Smooth muscle cell (in vitro differentiated cells): ENCODE data around the gene CRISPLD2. TPM values are rescaled to one million over a fixed set of nuclear protein-coding genes. Genes with fewer than 3 reads are reported as not detected.
A peak's percentile ranks its signal among the peaks of the same experiment; 100 is the strongest.

Experiments
- DNase-seq: peaks from one replicate; lab custom pipeline; 2025; ENCODE audit not compliant: unreplicated experiment; lab: John Stamatoyannopoulos, UW
- H2AFZ ChIP-seq: fragments of 200-600 bp; sonication (generic); 2 replicates; pipeline ENCODE4 v1.6.0; 2016; ENCODE audit warnings: antibody characterized with exemption, low read depth, mild to moderate bottlenecking
- H3F3A ChIP-seq: fragments of 200-600 bp; sonication (generic); 2 replicates; pipeline ENCODE4 v1.6.0; 2017; ENCODE audit warnings: antibody characterized with exemption, low read depth
- H3K27ac ChIP-seq: fragments of 200-600 bp; sonication (generic); 2 replicates; pipeline ENCODE4 v1.5.1; 2016; ENCODE audit warnings: low read depth, mild to moderate bottlenecking
- H3K27me3 ChIP-seq: fragments of 200-600 bp; sonication (generic); 2 replicates; pipeline ENCODE4 v1.6.1; 2016; ENCODE audit warnings: low read depth, mild to moderate bottlenecking
- H3K36me3 ChIP-seq: fragments of 200-600 bp; sonication (generic); 2 replicates; pipeline ENCODE4 v1.5.1; 2016; ENCODE audit warnings: low read depth
- H3K4me1 ChIP-seq: fragments of 200-600 bp; sonication (generic); 2 replicates; pipeline ENCODE4 v1.5.1; 2016; ENCODE audit warnings: low read depth
- H3K4me2 ChIP-seq: fragments of 200-600 bp; sonication (generic); 2 replicates; pipeline ENCODE4 v1.6.0; 2016; ENCODE audit warnings: mild to moderate bottlenecking
- H3K4me3 ChIP-seq: fragments of 200-600 bp; sonication (generic); 2 replicates; pipeline ENCODE4 v1.5.1; 2016; ENCODE audit warnings: mild to moderate bottlenecking
- H3K79me2 ChIP-seq: fragments of 200-600 bp; sonication (generic); 2 replicates; pipeline ENCODE4 v1.6.0; 2016; ENCODE audit warnings: low read depth, mild to moderate bottlenecking
- H3K9ac ChIP-seq: fragments of 200-600 bp; sonication (generic); 2 replicates; pipeline ENCODE4 v1.6.0; 2016; ENCODE audit warnings: low read depth
- H3K9me3 ChIP-seq: fragments of 200-600 bp; sonication (generic); replicated peaks from 2 replicates; pipeline ENCODE4 v1.5.1; 2016; ENCODE audit warnings: low read depth
- H4K20me1 ChIP-seq: fragments of 200-600 bp; sonication (generic); 2 replicates; pipeline ENCODE4 v1.6.0; 2016; ENCODE audit warnings: low read depth
- WGBS: methylation state at CpG from one replicate; pipeline ENCODE4 v1.1.7; 2016; ENCODE audit warnings: low lambda C conversion rate; 5-methylcytosine and 5-hydroxymethylcytosine counted together
- polyA plus RNA-seq: library from polyadenylated mRNA; unstranded; fragments of >200 nt; fragmentation: Nextera tagmentation; extraction: Ambion mirVana; gene quantifications from 2 replicates; pipeline ENCODE4 v1.2.1, GENCODE V29; 2016
- total RNA-seq: library from RNA; depleted of rRNA; stranded (reverse); fragments of >200 nt; gene quantifications from 2 replicates; pipeline ENCODE4 v1.2.3, GENCODE V29; 2014
- TF ChIP-seq, protein P1 (sequence below): fragments of 200-600 bp; sonication (generic); IDR thresholded peaks from 2 replicates; pipeline ENCODE4 v1.5.1; 2017; ENCODE audit warnings: borderline replicate concordance, mild to moderate bottlenecking, antibody characterized with exemption; ENCODE audit not compliant: insufficient read depth, poor library complexity, severe bottlenecking

CRISPLD2 gene
- total and polyA plus RNA-seq, 2 experiments from 2014 or later = 63.1 to 105 TPM

DNA sequence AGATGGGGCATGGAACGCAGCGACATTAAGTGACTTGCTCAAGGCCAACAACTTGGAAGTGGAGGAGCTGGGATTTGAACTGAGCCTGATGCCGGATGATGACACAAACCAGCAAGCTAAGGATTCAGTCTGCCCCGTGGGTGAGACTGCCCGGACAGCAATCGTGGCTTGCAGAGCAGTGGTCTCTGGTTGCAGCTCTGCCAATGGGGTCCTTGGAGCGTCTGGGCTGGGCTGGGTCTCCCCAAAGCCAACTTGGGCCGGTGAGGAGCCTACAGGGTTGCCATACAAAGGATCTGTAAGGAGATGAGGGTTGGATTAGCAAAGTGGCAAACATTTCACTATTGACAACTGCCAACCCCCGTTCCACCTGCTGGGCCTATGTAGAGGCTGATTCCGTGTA lies 2.6 kb upstream of the CRISPLD2 start:
- Histone ChIP-seq H3K9ac (no peak overlapping the region), H3K36me3 (no peaks in the 10 kb centered on the region), H4K20me1 (peaks cover 23% of the 10 kb centered on the region), H3K4me2 (no peak overlapping the region), H3F3A (peaks cover 6% of the 10 kb centered on the region), H2AFZ (no peak overlapping the region), H3K4me1 (no peaks in the 10 kb centered on the region), H3K9me3 (no peaks in the 10 kb centered on the region), H3K79me2 (peaks cover 24% of the 10 kb centered on the region), H3K27me3 (no peaks in the 10 kb centered on the region), H3K4me3 (no peak overlapping the region), H3K27ac (no peak overlapping the region)
- 94% methylated on average over 10 of the region's 10 CpGs for WGBS
- TF ChIP-seq, protein P1, sequence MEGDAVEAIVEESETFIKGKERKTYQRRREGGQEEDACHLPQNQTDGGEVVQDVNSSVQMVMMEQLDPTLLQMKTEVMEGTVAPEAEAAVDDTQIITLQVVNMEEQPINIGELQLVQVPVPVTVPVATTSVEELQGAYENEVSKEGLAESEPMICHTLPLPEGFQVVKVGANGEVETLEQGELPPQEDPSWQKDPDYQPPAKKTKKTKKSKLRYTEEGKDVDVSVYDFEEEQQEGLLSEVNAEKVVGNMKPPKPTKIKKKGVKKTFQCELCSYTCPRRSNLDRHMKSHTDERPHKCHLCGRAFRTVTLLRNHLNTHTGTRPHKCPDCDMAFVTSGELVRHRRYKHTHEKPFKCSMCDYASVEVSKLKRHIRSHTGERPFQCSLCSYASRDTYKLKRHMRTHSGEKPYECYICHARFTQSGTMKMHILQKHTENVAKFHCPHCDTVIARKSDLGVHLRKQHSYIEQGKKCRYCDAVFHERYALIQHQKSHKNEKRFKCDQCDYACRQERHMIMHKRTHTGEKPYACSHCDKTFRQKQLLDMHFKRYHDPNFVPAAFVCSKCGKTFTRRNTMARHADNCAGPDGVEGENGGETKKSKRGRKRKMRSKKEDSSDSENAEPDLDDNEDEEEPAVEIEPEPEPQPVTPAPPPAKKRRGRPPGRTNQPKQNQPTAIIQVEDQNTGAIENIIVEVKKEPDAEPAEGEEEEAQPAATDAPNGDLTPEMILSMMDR = no peak
- no peak for DNase-seq

DNA sequence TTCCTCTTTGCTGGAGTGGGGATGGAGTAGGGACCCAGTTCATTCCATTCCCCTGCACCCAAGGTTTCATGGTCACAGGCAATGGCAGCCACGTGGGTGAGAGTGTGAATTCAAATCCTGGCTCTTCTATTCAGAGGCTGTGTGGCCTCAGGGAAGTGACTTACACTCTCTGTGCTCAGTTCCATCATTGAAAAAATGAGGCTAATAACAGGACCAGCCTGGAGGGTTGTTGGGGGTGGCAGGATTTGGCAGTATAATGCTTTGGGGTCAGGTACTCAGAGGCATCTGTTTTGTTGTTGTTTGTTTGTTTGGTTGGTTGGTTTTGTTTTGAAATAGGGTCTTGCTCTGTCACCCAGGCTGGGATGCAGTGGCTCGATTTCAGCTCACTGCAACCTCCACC lies 2.2 kb upstream of the CRISPLD2 start:
- Histone ChIP-seq H3K9me3 (no peaks in the 10 kb centered on the region), H3K36me3 (no peaks in the 10 kb centered on the region), H2AFZ (no peak overlapping the region), H3K4me2 (no peak overlapping the region), H3K27me3 (no peaks in the 10 kb centered on the region), H3K9ac (no peak overlapping the region), H3F3A (peaks cover 6% of the 10 kb centered on the region), H3K4me1 (no peaks in the 10 kb centered on the region), H3K27ac (no peak overlapping the region), H4K20me1 (peaks cover 23% of the 10 kb centered on the region), H3K79me2 (peaks cover 28% of the 10 kb centered on the region), H3K4me3 (no peak overlapping the region)
- DNase-seq = no peak
- 73% methylated on average over 2 of the region's 2 CpGs for WGBS
- TF ChIP-seq, protein P1 = no peak

DNA sequence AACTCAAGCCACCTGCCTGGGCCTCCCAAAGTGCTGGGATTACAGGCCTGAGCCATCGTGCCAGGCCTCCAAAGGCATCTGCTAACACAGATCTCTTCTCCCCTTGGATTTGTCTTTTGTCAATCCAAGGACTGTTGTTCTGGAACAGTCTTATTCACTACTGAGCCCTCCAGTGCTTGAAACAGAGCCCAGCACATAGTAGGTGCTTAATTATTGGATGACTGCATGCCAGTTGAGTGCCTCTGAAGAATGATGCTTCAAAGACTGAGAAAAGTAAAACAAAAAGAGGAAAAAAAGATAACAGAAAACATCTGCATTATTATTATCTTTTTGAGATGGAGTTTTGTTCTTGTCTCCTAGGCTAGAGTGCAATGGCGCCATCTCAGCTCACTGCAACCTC lies 1.7 kb upstream of the CRISPLD2 start:
- peaks cover 6% of the 10 kb centered on the region for H3F3A ChIP-seq
- peaks cover 27% of the 10 kb centered on the region for H4K20me1 ChIP-seq
- no peaks in the 10 kb centered on the region for H3K4me1 ChIP-seq
- no peak overlapping the region for H3K4me2 ChIP-seq
- H3K9me3 ChIP-seq = no peaks in the 10 kb centered on the region
- H3K27me3 ChIP-seq = no peaks in the 10 kb centered on the region
- no peak overlapping the region for H3K9ac ChIP-seq
- H3K79me2 ChIP-seq = peaks cover 33% of the 10 kb centered on the region
- no peak overlapping the region for H3K27ac ChIP-seq
- TF ChIP-seq, protein P1 = no peak
- 88% methylated on average over 2 of the region's 2 CpGs for WGBS
- no peak overlapping the region for H2AFZ ChIP-seq
- H3K36me3 ChIP-seq = no peaks in the 10 kb centered on the region
- H3K4me3 ChIP-seq = no peak overlapping the region
- no peak for DNase-seq

DNA sequence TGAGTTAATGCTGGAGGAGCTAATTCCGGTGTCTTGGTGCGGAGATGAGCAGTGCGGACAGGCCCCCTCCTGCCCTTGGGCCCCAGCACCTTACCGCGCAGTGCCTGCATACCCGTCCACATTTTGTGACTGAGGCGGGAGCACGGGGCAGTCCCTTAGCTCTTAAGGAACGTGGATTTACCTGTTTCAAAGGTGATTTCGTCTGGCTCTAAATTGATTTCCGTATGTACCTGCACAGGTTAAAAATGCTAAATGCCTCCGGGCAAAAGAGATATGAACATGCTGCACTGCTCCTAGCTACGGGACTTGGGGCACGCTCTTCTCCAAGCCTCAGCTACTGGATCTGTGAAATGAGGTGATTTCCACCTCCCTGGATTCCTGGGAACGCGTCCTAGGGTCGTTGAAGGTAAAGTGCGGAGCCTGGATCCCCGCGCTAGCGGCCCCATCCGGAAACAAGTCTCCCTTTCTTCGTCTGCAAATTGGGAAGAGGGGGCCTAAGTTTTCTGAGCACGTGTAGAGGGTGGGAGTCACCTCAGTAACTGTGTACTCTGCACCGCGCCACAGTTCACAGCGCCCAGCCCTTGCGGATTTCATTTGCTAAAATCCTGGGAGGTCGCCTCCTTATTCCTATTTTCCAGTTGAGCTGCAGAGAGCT lies 669 bp upstream of the CRISPLD2 start:
- Histone ChIP-seq H3K36me3 (no peaks in the 10 kb centered on the region), H3F3A (peaks cover 6% of the 10 kb centered on the region), H3K27me3 (no peaks in the 10 kb centered on the region), H4K20me1 (peaks cover 32% of the 10 kb centered on the region), H3K4me3 (peak overlapping the region; percentile 66), H3K9ac (no peak overlapping the region), H3K4me2 (peak overlapping the region; percentile 97), H3K9me3 (no peaks in the 10 kb centered on the region), H3K27ac (no peak overlapping the region), H3K4me1 (no peaks in the 10 kb centered on the region), H3K79me2 (peaks cover 43% of the 10 kb centered on the region), H2AFZ (no peak overlapping the region)
- no peak for DNase-seq
- TF ChIP-seq, protein P1 = no peak
- 48% methylated on average over 29 of the region's 29 CpGs for WGBS
